ENCODE data around the gene CHFR.
"Not testable (repeated sequence)": the region's sequence is repeated elsewhere in the genome, so short reads cannot be mapped to it uniquely, and the experiment has no call there.

CHFR gene

DNA sequence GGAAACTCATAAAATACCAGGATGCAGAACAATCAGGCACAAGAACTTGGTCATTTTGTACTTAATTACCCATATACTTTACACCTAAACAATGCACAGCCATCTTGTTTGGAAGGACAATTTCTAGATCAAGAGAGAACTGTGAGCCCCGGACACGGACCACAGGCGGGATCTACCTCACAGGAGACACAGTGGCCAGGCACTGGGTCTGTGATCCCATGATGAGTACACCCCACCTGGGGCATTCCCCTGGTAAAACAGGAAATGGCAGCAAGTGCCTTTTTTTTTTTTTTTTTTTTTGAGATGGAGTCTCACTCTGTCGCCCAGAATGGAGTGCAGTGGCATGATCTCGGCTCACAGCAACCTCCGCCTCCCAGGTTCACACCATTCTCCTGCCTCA, 74.0 kb downstream of the CHFR start:
- in situ Hi-C loops (cut with MboI; ENCODE audit: low sequenced_read_pairs), result no loop called here

DNA sequence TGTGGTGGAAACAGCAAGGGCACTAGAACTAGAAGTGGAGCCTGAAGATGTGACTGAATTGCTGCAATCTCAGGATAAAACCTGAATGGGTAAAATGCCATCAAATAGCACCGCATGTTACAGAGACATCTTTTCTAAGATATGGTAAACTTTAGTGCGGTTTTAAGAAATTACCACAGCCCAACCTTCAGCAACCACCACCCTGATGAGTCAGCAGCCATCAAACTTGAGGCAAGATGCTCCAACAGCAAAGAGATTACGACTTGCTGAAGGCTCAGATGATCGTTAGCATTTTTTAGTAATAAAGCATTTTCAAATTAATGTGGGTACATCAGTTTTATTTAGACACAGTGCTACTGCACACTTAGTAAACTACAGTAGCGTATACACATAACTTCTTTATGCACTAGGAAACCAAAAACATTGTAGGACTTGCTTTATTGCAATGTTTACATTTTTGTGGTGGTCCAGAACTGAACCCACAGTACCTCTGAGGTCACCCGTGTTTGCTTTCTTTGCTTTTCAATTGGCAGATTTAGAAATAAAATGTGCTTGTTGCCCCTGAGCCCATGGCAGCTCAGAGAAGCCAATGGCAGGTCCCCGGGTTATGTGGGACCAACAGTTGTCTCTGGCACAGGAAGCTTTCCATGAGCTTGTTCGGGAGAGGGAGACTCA, 74.6 kb downstream of the CHFR start:
- in situ Hi-C loops (cut with MboI; ENCODE audit: low sequenced_read_pairs), result no loop called here

DNA sequence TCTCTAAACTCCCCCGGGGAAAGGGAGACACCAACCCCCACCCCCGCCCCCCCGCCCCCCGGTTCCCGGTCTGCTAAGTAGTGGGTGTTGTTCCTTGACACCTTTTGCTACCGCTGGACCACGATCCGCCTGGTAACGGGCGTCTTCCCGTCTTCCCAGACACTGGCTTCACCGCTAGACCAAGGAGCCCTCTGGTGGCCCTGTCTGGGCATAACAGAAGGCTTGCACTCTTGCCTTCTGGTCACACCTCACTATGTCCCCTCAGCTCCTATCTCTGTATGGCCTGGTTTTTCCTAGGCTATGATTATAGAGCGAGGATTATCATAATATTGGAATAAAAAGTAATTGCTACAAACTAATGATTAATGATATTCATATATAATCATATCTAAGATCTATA, 78.0 kb downstream of the CHFR start:
- in situ Hi-C loops (cut with MboI; ENCODE audit: low sequenced_read_pairs), result not testable (repeated sequence)

DNA sequence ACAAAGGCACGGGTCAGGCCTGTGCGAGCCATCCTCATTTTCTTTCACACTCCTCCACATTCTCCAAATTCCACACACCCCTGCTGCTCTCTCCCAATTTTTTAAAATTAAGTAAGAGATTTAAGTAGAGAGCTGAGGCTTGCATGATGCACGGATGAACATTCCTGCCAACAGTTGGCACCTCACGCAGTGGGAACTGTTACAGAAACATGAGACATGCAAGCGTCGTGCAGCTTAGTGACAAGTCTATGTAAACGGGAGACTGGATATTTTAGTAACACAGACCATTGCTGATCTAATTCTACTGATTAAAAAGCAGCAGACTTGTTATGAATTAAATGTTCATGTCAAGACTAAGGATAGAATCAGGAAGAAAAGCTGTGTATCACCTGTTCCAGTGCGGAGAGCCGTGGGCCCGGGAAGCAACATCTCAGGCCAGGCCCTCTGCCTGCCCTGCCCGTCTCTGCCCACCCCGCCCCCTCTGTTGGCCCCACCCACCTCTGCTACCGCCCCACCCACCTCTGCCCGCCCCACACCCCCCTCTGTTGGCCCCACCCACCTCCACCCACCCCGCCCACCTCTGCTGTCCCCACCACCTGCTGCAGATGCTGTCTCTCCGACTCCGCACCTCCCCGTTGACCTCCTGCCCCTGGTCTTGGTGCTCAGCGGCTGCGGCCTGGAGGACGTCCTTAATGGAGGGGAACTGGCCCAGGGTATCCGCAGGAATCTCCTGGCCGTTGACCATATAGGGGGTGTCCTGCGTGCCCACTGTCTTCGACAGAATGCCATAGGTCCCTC, 79.9 kb downstream of the CHFR start:
- in situ Hi-C loops (cut with MboI; ENCODE audit: low sequenced_read_pairs), result no loop called here

DNA sequence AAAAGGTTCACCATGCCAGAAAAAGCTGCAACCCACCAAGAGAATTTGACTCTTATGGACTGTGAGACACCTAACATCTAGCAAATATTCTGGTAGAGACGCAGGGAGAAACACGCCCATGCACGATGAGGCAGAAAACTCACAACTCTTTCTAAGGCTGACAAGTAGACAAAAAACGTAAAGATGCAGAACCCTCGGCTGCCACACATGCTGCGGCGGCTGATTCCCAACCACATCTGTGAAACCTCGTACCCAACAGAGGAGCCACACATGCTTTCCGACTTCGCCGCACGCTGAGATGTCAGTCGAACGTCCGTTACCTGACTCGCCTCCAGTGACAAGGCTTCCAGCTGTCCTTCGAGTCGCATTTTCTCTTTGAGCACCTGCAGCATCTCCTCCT, 80.5 kb downstream of the CHFR start:
- in situ Hi-C loops (cut with MboI; ENCODE audit: low sequenced_read_pairs), result no loop called here

DNA sequence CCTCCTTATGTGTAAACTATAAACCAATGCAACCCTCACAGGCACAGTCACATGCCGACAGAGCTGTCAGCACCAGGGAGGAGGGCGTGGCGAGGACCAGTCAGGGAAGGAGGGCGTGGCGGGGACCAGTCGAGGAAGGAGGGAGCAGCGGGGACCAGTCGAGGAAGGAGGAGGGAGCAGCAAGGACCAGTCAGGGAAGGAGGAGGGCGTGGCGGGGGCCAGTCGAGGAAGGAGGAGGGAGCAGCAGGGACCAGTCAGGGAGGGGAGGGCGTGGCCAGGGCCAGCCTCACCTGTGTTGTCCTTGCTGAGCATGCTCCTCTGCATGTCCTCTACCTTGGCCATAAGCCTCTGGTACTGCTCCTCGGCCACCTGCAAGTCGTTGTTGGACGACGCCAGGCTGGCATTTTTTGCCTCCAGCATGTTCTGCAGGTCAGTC, 83.0 kb downstream of the CHFR start:
- in situ Hi-C loops (cut with MboI; ENCODE audit: low sequenced_read_pairs), result no loop called here

DNA sequence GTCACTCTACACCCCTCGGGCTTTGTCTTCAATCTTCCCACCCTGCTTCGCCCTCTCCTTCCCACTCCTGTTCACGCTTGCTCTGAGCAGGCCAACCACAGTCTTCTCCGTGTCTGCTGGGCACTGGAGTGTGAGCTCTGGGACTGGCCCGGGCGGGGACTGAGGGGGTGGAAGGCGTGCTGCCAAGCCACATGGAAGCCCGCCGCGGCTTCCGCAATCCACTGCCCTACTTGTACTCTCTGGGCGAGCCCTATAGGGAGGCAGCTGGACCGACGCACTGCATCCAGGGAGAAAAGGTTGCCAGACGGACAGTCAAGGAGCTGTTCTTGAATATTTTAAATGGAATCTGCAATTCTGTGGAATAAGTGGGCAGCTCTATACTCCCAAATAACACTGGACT, 83.5 kb downstream of the CHFR start:
- in situ Hi-C loops (cut with MboI; ENCODE audit: low sequenced_read_pairs), result no loop called here

DNA sequence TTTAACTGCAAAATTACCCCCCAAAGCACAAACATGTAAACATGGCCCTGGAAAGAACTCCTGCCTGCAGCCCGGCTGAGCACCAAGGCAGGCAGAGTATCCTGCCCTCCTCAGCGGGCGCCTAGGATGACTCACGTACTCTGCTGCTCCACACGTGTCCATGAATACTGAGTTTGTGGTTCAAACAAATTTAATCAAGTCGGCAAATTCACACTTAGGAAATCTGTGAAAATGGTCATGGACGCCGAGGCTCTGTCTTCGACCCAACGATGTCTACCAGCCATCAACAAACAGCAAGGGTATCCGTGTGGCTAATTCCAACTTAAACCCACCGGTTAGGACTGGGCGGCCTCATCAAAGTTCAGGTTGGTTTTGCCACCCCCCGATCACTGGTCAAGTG, 84.3 kb downstream of the CHFR start:
- in situ Hi-C loops (cut with MboI; ENCODE audit: low sequenced_read_pairs), result no loop called here

DNA sequence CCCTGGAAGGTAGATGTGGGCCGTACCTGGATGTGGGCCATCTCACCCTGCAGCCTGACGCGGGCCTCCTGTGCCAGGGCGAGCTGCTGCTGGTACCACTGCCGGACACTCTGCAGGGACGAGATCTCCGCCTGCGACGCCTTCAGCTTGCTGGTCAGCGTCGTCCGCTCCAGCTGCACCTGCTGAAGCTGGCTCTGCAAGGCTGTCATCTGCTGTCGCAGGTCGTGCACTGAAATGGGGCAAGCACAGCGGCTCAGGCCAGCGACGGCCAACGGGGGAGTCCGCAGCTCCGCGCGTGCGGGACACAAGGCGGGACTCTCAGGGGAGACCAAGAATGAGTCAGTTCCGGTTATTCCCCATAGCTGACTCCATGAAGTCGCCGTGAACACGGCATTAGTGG, 85.7 kb downstream of the CHFR start:
- in situ Hi-C loops (cut with MboI; ENCODE audit: low sequenced_read_pairs), result no loop called here

DNA sequence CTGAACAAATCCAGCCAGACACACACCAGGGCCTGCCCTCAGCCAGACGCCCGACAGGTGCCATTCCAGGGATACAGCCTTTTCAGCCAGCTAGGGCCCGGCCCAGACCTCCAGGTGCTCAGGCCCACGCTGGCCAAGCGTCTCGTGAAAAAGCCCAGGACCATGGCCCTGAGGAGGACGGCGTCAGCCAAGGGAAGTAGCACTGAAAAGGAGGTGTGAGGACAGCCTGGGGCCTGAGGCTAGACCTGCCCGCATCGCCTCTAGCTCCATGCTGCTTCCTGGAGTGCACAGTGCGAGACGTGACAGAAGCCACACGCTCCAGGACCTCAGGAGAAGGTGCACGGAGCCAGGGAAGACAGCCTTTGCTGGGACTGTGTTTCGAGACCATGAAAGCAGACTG, 88.6 kb downstream of the CHFR start:
- in situ Hi-C loops (cut with MboI; ENCODE audit: low sequenced_read_pairs), result no loop called here

DNA sequence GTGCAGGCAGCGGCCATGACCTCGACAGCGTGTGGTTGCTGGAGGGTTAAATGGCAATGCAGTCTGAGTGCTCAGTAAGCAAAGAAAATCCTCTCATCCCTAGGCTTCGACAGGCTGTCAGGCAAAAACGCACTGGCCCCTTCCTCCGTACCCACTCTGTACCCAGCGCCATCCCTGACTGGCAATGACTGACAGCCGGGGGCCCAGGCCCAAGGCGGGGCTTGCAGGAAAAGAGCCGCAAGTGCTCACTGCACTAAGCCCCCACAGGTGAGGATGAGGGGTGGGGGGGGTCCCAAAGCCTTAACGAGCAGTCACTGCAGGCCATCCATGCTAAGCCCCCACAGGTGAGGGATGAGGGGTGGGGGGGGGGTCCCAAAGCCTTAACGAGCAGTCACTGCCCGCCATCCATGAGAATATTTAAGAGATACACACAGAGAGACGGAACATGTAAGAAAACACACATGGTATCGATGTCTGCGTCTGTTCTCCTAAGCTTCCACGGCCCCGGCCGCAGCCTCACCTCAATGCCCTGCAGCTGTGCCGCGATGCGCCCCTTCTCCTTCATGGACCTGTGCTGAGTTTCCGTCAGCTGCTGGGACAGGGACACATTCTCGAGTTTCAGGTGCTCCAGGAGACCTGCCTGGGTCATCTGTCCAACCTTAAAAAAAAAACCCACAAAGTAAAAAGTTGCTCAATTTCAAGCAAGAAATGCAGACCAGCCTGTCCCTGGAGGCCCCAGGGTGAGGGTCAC, 89.4 kb downstream of the CHFR start:
- in situ Hi-C loops (cut with MboI; ENCODE audit: low sequenced_read_pairs), result no loop called here

DNA sequence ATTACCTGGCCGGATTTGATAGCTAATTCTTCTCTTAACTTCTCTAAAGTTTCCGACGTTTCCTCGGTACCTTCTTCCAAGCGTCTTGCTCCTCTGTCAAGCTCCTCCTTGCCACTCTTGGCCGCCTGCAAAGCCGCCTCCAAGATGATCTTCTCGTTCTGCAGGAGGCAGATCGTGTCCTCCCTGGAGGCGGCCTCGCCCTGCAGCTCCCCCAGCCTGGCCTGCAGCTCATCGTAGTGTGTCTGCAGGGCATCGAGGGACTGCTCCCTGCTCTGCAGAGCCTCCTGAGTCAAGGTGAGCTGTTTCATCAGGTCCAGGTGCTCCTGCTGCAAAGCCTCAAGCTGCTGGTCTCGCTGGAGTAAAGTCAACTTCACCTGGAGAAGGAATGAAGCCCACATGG, 91.6 kb downstream of the CHFR start:
- in situ Hi-C loops (cut with MboI; ENCODE audit: low sequenced_read_pairs), result no loop called here

DNA sequence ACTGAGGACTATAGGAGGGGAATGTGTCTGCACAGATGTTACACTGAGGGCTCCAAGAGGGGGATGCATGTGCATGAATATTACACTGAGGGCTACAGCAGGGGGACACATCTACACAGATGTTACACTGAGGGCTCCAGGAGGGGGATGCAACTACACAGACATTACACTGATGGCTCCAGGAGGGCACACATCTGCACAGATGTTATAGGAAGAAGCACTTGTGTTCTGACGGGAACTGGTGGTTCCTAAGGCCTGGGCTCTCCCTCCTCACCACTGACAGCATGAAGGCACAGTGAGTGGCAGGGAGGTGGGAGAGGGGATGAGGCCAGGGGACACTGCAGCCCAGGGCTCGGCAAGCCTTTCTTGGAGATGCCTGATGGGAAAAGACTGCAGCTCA, 95.5 kb downstream of the CHFR start:
- in situ Hi-C loops (cut with MboI; ENCODE audit: low sequenced_read_pairs), result not testable (repeated sequence)

DNA sequence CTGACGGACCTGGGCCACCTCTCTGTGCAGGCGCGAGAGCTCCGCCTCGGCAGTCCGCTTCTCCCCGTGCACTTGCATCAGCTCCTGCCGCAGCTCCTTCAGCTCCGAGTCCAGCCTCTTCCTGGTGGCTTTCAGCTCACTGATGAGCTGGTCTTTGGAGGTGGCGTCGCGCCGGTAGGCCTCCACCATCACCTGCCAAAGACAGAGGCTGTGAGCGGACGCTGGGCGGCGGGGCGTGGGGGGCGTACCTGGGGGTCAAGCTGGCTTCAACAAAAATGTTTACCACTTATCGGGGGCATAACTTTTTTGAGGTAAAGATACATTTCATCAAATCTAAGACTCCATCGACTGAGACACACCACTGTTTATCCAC, 98.3 kb downstream of the CHFR start:
- in situ Hi-C loops (cut with MboI; ENCODE audit: low sequenced_read_pairs), result no loop called here

DNA sequence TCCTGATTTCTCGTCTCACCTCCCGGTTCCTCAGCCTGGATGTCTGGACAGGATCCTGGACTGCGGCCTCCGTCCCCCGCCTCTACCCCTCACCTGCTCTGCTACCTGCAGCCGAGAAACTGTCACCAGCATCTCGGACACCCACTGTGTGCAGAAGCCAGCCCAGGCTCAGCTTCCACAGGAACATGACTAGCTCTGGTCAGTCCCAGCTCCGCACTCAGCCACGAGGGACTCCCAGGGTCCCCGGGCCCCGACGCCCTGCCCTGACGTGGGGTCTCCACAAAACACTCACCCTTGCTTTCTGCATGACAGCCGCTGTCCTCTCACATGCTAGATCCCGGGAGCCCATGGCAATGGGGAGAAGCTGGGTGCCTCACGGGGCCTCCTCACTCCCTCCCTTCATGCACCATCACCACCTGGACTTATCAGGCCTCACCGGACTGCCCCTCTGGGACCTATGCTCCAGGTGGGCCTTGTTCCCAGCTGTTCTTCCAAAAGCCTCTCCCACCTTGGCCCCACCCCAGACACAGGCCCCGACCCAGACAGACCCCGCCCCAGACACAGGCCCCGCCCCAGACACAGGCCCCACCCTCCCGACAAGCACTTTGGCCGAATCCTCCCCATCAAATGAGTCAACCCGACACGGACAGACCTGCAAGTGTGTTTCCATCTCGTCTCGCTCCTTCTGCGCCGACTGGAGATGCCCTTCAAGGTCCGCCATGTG, 98.9 kb downstream of the CHFR start:
- in situ Hi-C loops (cut with MboI; ENCODE audit: low sequenced_read_pairs), result no loop called here

DNA sequence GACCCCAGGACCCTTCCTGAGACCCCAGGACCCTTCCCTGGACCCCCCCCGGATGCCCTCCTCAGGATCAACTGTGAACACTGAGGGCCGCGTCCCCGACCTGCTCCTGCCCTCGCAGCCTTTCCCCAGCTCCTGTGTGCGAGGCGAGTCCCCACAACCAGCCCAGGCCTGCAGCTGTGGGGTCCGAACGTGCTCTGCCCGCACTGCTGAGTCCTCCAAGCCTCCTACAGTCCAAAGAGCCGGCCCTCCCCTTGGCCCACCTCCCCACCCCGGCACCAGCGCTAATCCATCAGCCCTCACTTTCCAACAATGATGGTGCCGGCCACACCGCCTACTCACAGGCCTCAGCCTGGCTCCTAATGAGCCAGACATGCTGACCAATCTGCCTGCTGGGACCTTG, 99.5 kb downstream of the CHFR start:
- in situ Hi-C loops (cut with MboI; ENCODE audit: low sequenced_read_pairs), result no loop called here

DNA sequence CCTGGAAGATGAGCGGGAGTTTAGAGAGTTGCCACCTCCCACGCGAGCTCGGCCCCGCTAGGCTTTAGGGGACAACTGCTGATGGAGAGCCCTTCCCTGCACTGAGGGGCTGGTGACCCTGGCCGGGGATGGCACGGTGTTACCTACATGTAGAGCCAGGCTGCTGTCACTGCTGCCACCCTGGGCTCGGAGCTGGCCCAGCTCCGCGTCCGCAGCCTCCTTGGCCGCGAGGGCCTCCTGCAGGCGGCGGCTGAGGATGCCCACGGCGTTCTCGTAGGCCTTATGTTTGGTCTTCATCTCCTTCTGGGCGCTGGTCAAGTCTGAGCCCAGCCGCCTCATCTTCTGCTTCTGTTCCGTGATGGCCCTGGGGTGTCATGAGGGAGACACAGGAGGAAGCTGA, 101.2 kb downstream of the CHFR start:
- in situ Hi-C loops (cut with MboI; ENCODE audit: low sequenced_read_pairs), result no loop called here

DNA sequence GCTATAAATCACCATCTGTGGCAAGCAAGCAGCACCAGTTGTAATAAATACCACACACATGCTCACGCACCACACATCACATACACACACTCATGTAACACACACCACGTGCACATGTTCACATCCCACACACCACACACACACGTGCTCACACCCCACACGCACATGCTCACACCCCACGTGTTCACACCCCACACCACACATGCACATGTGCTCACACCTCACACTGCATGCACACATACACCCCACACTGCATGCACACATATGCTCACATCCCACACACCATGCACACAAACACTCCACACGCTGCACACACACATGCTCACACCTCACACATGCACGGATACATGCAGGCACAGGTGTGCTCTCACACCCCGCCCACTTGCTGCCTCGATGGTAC, 102.8 kb downstream of the CHFR start:
- in situ Hi-C loops (cut with MboI; ENCODE audit: low sequenced_read_pairs), result no loop called here

DNA sequence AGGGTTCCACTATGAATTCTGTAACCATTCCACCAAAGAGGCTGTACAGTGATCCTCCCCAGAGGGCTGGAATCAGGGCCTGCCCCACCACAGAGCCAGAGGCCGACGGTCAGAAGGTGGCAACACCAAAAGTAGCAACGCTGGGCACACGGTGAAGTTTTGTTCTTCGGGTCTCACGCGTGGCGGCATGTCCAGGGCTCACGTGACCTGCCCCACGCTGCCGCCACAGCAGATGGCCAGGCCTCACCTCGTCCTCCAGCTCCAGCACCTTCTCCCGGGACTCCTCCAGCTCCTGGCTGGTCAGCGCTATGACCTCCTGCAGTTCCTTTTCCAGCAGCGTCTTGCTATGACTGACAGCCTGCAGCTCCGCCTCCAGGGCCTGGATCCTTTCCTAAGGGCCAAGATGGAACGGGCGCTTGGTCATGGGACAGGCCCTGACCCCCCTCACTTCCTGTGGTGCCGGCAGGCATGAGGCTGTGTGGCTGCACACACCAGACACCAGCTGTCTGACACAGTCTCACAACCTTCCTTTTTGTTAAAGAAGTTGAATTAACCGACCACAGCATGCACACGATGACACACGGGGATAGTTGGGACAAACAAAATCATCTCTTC, 103.4 kb downstream of the CHFR start:
- in situ Hi-C loops (cut with MboI; ENCODE audit: low sequenced_read_pairs), result no loop called here
